GM12878 (cell line): ENCODE data around the gene KCNH5. TPM values are rescaled to one million over a fixed set of nuclear protein-coding genes. Genes with fewer than 3 reads are reported as not detected.

ENCODE experiments used
- ATAC-seq: fragments of 200-7000 bp; cut with Tn5 transposase; 3 replicates; pipeline ENCODE4 v1.9.1; 2020; ENCODE audit warnings: mild to moderate bottlenecking, moderate library complexity
- BruUV-seq: library from RNA; stranded (reverse); fragments of 400-500 nt; replicated peaks from 2 replicates; lab custom pipeline; 2021; lab: Mats Ljungman, UMichigan
- CTCF ChIA-PET: fragments of 300-600 bp; sonication (Branson Sonifier 250); formaldehyde crosslinking; extraction: SDS; loops from one replicate; lab custom pipeline; 2021; ENCODE audit warnings: inconsistent platforms; lab: Yijun Ruan, JAX
- POLR2A ChIA-PET: fragments of 350-600 bp; formaldehyde crosslinking; extraction: SDS; loops from one replicate; lab custom pipeline; 2021; ENCODE audit warnings: inconsistent platforms; lab: Charles Lee
- RAD21 ChIA-PET: fragments of 300-600 bp; sonication (Branson Sonifier 250); formaldehyde crosslinking; loops from one replicate; lab custom pipeline; 2023; ENCODE audit warnings: antibody characterized with exemption; ENCODE audit not compliant: unreplicated experiment; lab: Charles Lee
- SMC1A ChIA-PET: fragments of 300-600 bp; sonication (Branson Sonifier 250); formaldehyde crosslinking; loops from one replicate; lab custom pipeline; 2023; ENCODE audit not compliant: unreplicated experiment, uncharacterized antibody; lab: Charles Lee
- DNase-seq: peaks from one replicate; pipeline ENCODE4 v3.0.0-alpha.2; 2011; ENCODE audit warnings: low read depth, low spot score
- FAIRE-seq: peaks from 3 replicates; lab custom pipeline; 2011; peaks lifted over from hg19 to GRCh38; lab: Jason Lieb, UNC
- H2AFZ ChIP-seq: 2 replicates; pipeline ENCODE4 v1.6.0; 2011; ENCODE audit warnings: low read depth, low read length, control low read depth; ENCODE audit not compliant: control insufficient read depth
- H3K27ac ChIP-seq: 2 replicates; pipeline ENCODE4 v1.5.1; 2011; ENCODE audit warnings: control low read depth; ENCODE audit not compliant: control insufficient read depth, insufficient read depth
- H3K27me3 ChIP-seq, 2 experiments: replicated peaks in 1 of 2; 2 replicates each; pipeline versions ENCODE4 v1.6.0 to v1.6.1; 2011; ENCODE audit warnings: low read length in 1 of 2; ENCODE audit not compliant: control insufficient read depth in 2 of 2, insufficient read depth in 2 of 2
- H3K36me3 ChIP-seq, 2 experiments: 2 replicates each; pipeline ENCODE4 v1.5.1; 2011; ENCODE audit warnings: low read length in 1 of 2; ENCODE audit not compliant: control insufficient read depth in 2 of 2, insufficient read depth in 2 of 2
- H3K4me1 ChIP-seq: 2 replicates; pipeline ENCODE4 v1.6.1; 2011; ENCODE audit warnings: mild to moderate bottlenecking, low read length, moderate library complexity, mixed read lengths; ENCODE audit not compliant: control insufficient read depth, insufficient read depth
- H3K4me2 ChIP-seq: 2 replicates; pipeline ENCODE4 v1.6.0; 2011; ENCODE audit warnings: control low read depth; ENCODE audit not compliant: control insufficient read depth, insufficient read depth
- H3K4me3 ChIP-seq: fragments of 200-600 bp; sonication (generic); 2 replicates; pipeline ENCODE4 v1.5.1; 2016
- H3K79me2 ChIP-seq: 2 replicates; pipeline ENCODE4 v1.6.0; 2011; ENCODE audit warnings: low read length; ENCODE audit not compliant: control insufficient read depth, insufficient read depth
- H3K9ac ChIP-seq: 2 replicates; pipeline ENCODE4 v1.8.0; 2011; ENCODE audit warnings: low read length, control low read depth, mixed read lengths; ENCODE audit not compliant: control insufficient read depth, insufficient read depth
- H3K9me3 ChIP-seq: replicated peaks from 3 replicates; pipeline ENCODE4 v1.5.1; 2011; ENCODE audit warnings: mild to moderate bottlenecking, low read length; ENCODE audit not compliant: control insufficient read depth, insufficient read depth
- H4K20me1 ChIP-seq: 2 replicates; pipeline ENCODE4 v1.6.0; 2011; ENCODE audit not compliant: control insufficient read depth, insufficient read depth
- BCL11A ChIP-seq: IDR thresholded peaks from 2 replicates; pipeline ENCODE4 v1.6.1; 2011; ENCODE audit warnings: low read depth, low read length
- CHD4 ChIP-seq: fragments of 200-600 bp; sonication (generic); IDR thresholded peaks from 2 replicates; pipeline ENCODE4 v1.6.1; 2016; ENCODE audit warnings: mild to moderate bottlenecking
- FOXM1 ChIP-seq: IDR thresholded peaks from 2 replicates; pipeline ENCODE4 v1.6.1; 2012; ENCODE audit warnings: low read depth, mild to moderate bottlenecking, inconsistent platforms, low read length, moderate library complexity
- HDAC6 ChIP-seq: fragments of 200-600 bp; sonication (generic); IDR thresholded peaks from one replicate; pipeline ENCODE4 v1.8.0; 2017; ENCODE audit warnings: antibody characterized with exemption; ENCODE audit not compliant: unreplicated experiment
- LARP7 ChIP-seq: fragments of 450-650 bp; IDR thresholded peaks from 2 replicates; pipeline ENCODE4 v1.6.1; 2017; ENCODE audit warnings: mild to moderate bottlenecking
- NBN ChIP-seq: fragments of 450-650 bp; IDR thresholded peaks from 2 replicates; pipeline ENCODE4 v1.6.1; 2016
- NFYA ChIP-seq: IDR thresholded peaks from 2 replicates; pipeline ENCODE4 v1.6.1; 2011; ENCODE audit warnings: low read depth, mild to moderate bottlenecking, low read length, improper control_type of control experiment, borderline replicate concordance
- RB1 ChIP-seq: fragments of 450-650 bp; formaldehyde crosslinking; IDR thresholded peaks from 2 replicates; pipeline ENCODE4 v1.6.1; 2017; ENCODE audit warnings: mild to moderate bottlenecking, borderline replicate concordance
- RCOR1 ChIP-seq: conservative IDR thresholded peaks from 2 replicates; pipeline ENCODE4 v1.6.1; 2012; ENCODE audit warnings: low read depth, low read length, improper control_type of control experiment
- SREBF1 ChIP-seq: IDR thresholded peaks from 2 replicates; pipeline ENCODE4 v1.6.1; 2012; ENCODE audit warnings: mild to moderate bottlenecking, low read length
- TAF1 ChIP-seq: IDR thresholded peaks from 2 replicates; pipeline ENCODE4 v1.6.1; 2011; ENCODE audit warnings: mild to moderate bottlenecking, low read depth, low read length, borderline replicate concordance
- ZNF274 ChIP-seq: IDR thresholded peaks from one replicate; pipeline ENCODE4 v1.8.0; 2011; ENCODE audit not compliant: insufficient read length, insufficient read depth
- WGBS: methylation state at CpG from one replicate; pipeline ENCODE4 v1.1.6; 2016; ENCODE audit warnings: low lambda C conversion rate; ENCODE audit not compliant: insufficient replicate concordance, insufficient coverage; ENCODE audit errors: missing lambda C conversion rate; 5-methylcytosine and 5-hydroxymethylcytosine counted together
- in situ Hi-C: fragments of 300-500 bp; cut with MboI; formaldehyde crosslinking; loops from 9 replicates; pipeline ENCODE4 v1.14.3; 2018; ENCODE audit warnings: mixed read lengths
- intact Hi-C: fragments of 100-400 bp; cut with micrococcal nuclease; formaldehyde crosslinking; loops from one replicate; pipeline ENCODE4 v1.14.2; 2022; ENCODE audit not compliant: unreplicated experiment
- polyA plus RNA-seq, 11 experiments: library from polyadenylated mRNA; depleted of rRNA in 4 of 11; unstranded in 6 of 11; stranded (reverse) in 5 of 11; fragments of >200 nt; fragmentation: Nextera tagmentation in 4 of 11; fragmentation: Illumina TruSeq in 1 of 11; extraction: Ambion mirVana in 4 of 11; extraction: Trizol in 1 of 11; gene quantifications; 1 replicate in 1 of 11; 2 replicates in 10 of 11; pipeline versions ENCODE4 v1.2.1 to v1.2.3, GENCODE V29; 2011 to 2016; ENCODE audit warnings: inconsistent platforms in 2 of 11, missing spikeins in 2 of 11, low read depth in 1 of 11
- total RNA-seq, 4 experiments: library from RNA; depleted of rRNA in 3 of 4; stranded (reverse); fragments of >200 nt in 3 of 4; fragmentation: Illumina TruSeq in 1 of 4; extraction: Trizol in 1 of 4; gene quantifications; 2 replicates each; pipeline versions ENCODE4 v1.2.1 to v1.2.3, GENCODE V29; 2013 to 2021
- TF ChIP-seq, protein P1 (sequence below): fragments of 450-650 bp; formaldehyde crosslinking; IDR thresholded peaks from 2 replicates; pipeline ENCODE4 v1.5.0; 2022; ENCODE audit warnings: mild to moderate bottlenecking, missing genetic modification characterization
- TF ChIP-seq, protein P2 (sequence below): IDR thresholded peaks from 2 replicates; pipeline ENCODE4 v1.6.1; 2011; ENCODE audit warnings: low read depth, mild to moderate bottlenecking, low read length, moderate library complexity, borderline replicate concordance; ENCODE audit errors: extremely low read depth
- TF ChIP-seq, protein P3 (sequence below): fragments of 450-650 bp; conservative IDR thresholded peaks from 2 replicates; pipeline ENCODE4 v1.6.1; 2017; ENCODE audit warnings: mild to moderate bottlenecking, moderate library complexity

KCNH5 gene
- total and polyA plus RNA-seq, 10 of the 15 experiments (the other 5 are each of a cell fraction or from before 2014, with no cell fraction given): under 0.01 to 0.04 (median 0.04) TPM; not detected in 7

GRCh38 chr14:62894736-62895135, 150.5 kb downstream of the KCNH5 start:
- ChIA-PET CTCF (no interaction called here), RAD21 (no interaction called here), SMC1A (no interaction called here), POLR2A (no interaction called here)
- no peak overlapping the region for H3K4me3 ChIP-seq
- H2AFZ ChIP-seq: no peak overlapping the region
- BruUV-seq: no TSS peak
- H3K4me2 ChIP-seq: no peak overlapping the region
- DNase-seq: no peak
- H3K27ac ChIP-seq: no peak overlapping the region
- WGBS: 0% methylated on average over 1 of the region's 1 CpG
- no peaks in the 10 kb centered on the region for H3K4me1 ChIP-seq
- H3K9ac ChIP-seq: no peak overlapping the region
- no peak for FAIRE-seq
- in situ Hi-C loops: no loop called here
- no peaks in the 10 kb centered on the region for H3K36me3 ChIP-seq
- H3K27me3 ChIP-seq: no peaks in the 10 kb centered on the region
- no peak for ATAC-seq
- TF ChIP-seq FOXM1 (no peak), NFYA (no peak), NBN (no peak), CHD4 (no peak), ZNF274 (no peak), RB1 (no peak), SREBF1 (no peak)
- no peaks in the 10 kb centered on the region for H4K20me1 ChIP-seq
- H3K79me2 ChIP-seq: no peaks in the 10 kb centered on the region
- H3K9me3 ChIP-seq: no peaks in the 10 kb centered on the region
- intact Hi-C loops: no loop called here

DNA sequence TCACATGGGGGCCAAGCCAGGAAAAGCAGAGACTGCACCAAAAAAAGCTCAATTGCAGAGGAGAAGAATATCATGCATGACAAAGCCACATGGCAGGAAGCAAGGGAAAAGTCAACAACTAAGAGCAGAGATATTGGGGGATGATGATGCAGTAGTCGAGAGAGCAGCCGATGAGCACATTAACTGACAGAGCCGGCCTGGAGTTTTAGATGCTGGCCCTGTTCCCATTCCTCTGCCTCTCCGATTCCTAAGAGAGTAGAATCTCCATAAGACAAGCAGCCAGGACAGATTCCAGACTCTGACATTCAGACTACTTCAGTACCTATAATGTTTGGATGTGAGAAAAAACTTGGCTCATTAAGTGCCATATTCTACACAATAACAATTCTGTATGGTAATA, 155.9 kb downstream of the KCNH5 start:
- no peak for FAIRE-seq
- ChIA-PET POLR2A (no interaction called here), SMC1A (no interaction called here), RAD21 (no interaction called here), CTCF (no interaction called here)
- Histone ChIP-seq H3K27ac (no peak overlapping the region), H3K27me3 (no peaks in the 10 kb centered on the region), H3K4me1 (no peaks in the 10 kb centered on the region), H2AFZ (no peak overlapping the region), H3K4me2 (no peak overlapping the region), H3K9ac (no peak overlapping the region), H3K9me3 (no peaks in the 10 kb centered on the region), H3K79me2 (no peaks in the 10 kb centered on the region), H3K4me3 (no peak overlapping the region), H3K36me3 (no peaks in the 10 kb centered on the region), H4K20me1 (no peaks in the 10 kb centered on the region)
- intact Hi-C loops: no loop called here
- no peak for ATAC-seq
- WGBS: 55% methylated on average over 4 of the region's 4 CpGs
- BruUV-seq: no TSS peak
- no peak for DNase-seq
- in situ Hi-C loops: no loop called here
- TF ChIP-seq, protein P1, sequence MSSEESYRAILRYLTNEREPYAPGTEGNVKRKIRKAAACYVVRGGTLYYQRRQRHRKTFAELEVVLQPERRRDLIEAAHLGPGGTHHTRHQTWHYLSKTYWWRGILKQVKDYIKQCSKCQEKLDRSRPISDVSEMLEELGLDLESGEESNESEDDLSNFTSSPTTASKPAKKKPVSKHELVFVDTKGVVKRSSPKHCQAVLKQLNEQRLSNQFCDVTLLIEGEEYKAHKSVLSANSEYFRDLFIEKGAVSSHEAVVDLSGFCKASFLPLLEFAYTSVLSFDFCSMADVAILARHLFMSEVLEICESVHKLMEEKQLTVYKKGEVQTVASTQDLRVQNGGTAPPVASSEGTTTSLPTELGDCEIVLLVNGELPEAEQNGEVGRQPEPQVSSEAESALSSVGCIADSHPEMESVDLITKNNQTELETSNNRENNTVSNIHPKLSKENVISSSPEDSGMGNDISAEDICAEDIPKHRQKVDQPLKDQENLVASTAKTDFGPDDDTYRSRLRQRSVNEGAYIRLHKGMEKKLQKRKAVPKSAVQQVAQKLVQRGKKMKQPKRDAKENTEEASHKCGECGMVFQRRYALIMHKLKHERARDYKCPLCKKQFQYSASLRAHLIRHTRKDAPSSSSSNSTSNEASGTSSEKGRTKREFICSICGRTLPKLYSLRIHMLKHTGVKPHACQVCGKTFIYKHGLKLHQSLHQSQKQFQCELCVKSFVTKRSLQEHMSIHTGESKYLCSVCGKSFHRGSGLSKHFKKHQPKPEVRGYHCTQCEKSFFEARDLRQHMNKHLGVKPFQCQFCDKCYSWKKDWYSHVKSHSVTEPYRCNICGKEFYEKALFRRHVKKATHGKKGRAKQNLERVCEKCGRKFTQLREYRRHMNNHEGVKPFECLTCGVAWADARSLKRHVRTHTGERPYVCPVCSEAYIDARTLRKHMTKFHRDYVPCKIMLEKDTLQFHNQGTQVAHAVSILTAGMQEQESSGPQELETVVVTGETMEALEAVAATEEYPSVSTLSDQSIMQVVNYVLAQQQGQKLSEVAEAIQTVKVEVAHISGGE (CRISPR knock-in tag): no peak
- TF ChIP-seq, protein P2, sequence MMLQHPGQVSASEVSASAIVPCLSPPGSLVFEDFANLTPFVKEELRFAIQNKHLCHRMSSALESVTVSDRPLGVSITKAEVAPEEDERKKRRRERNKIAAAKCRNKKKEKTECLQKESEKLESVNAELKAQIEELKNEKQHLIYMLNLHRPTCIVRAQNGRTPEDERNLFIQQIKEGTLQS: no peak
- TF ChIP-seq HDAC6: no peak
- no peak for TF ChIP-seq BCL11A
- TF ChIP-seq LARP7: no peak
- TF ChIP-seq RCOR1: no peak
- no peak for TF ChIP-seq TAF1
- TF ChIP-seq, protein P3, sequence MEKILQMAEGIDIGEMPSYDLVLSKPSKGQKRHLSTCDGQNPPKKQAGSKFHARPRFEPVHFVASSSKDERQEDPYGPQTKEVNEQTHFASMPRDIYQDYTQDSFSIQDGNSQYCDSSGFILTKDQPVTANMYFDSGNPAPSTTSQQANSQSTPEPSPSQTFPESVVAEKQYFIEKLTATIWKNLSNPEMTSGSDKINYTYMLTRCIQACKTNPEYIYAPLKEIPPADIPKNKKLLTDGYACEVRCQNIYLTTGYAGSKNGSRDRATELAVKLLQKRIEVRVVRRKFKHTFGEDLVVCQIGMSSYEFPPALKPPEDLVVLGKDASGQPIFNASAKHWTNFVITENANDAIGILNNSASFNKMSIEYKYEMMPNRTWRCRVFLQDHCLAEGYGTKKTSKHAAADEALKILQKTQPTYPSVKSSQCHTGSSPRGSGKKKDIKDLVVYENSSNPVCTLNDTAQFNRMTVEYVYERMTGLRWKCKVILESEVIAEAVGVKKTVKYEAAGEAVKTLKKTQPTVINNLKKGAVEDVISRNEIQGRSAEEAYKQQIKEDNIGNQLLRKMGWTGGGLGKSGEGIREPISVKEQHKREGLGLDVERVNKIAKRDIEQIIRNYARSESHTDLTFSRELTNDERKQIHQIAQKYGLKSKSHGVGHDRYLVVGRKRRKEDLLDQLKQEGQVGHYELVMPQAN: no peak
